Kidney epithelial cell (primary cell): ENCODE results near the gene SYT1. TPM values are rescaled to one million over a fixed set of nuclear protein-coding genes. Genes with fewer than 3 reads are reported as not detected.
"Not testable (repeated sequence)": the region's sequence is repeated elsewhere in the genome, so short reads cannot be mapped to it uniquely, and the experiment has no call there.

ENCODE experiments used
- DNase-seq: peaks from one replicate; pipeline ENCODE4 v3.0.0-alpha.2; 2010; ENCODE audit warnings: low read depth
- H3K27me3 ChIP-seq: 2 replicates; pipeline ENCODE4 v1.6.0; 2011; ENCODE audit warnings: low read length; ENCODE audit not compliant: control insufficient read depth, insufficient read depth
- H3K36me3 ChIP-seq: 2 replicates; pipeline ENCODE4 v1.5.1; 2011; ENCODE audit warnings: low read length; ENCODE audit not compliant: control insufficient read depth, insufficient read depth
- H3K4me3 ChIP-seq: 2 replicates; pipeline ENCODE4 v1.5.1; 2011; ENCODE audit warnings: low read depth, mild to moderate bottlenecking, control low read depth, low read length
- total RNA-seq: library from RNA; depleted of rRNA; stranded (reverse); fragments of >200 nt; gene quantifications from 2 replicates; pipeline ENCODE4 v1.2.3, GENCODE V29; 2015
- TF ChIP-seq, protein P1 (sequence below): IDR thresholded peaks from 2 replicates; pipeline ENCODE4 v1.5.1; 2011; ENCODE audit warnings: mild to moderate bottlenecking, moderate library complexity, low read length, control low read depth, inconsistent platforms; ENCODE audit not compliant: insufficient read depth, poor library complexity, severe bottlenecking

The SYT1 gene
- total RNA-seq, 1 donor from 2014 or later, result 7.4 TPM

DNA sequence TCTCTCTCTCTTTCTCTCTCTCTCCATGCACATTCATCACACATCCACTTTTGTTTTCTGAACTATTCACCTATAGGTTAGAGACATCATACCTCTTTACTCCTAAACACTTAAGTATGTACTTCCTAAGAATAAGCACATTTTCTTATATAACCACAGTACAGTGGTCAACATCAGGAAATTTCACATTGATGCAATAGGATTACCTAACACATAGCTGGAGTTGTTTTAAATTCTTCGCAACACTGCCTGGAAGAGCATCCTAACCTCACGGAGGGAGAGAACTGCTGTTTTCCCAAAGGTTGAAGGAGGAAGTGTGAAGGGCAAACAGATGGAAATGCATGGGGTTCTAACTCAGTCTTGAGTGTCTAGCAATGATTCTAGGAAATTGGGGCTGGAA lies 159.2 kb downstream of the SYT1 start:
- H3K36me3 ChIP-seq, result no peaks in the 10 kb centered on the region
- TF ChIP-seq, protein P1, sequence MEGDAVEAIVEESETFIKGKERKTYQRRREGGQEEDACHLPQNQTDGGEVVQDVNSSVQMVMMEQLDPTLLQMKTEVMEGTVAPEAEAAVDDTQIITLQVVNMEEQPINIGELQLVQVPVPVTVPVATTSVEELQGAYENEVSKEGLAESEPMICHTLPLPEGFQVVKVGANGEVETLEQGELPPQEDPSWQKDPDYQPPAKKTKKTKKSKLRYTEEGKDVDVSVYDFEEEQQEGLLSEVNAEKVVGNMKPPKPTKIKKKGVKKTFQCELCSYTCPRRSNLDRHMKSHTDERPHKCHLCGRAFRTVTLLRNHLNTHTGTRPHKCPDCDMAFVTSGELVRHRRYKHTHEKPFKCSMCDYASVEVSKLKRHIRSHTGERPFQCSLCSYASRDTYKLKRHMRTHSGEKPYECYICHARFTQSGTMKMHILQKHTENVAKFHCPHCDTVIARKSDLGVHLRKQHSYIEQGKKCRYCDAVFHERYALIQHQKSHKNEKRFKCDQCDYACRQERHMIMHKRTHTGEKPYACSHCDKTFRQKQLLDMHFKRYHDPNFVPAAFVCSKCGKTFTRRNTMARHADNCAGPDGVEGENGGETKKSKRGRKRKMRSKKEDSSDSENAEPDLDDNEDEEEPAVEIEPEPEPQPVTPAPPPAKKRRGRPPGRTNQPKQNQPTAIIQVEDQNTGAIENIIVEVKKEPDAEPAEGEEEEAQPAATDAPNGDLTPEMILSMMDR, result no peak

DNA sequence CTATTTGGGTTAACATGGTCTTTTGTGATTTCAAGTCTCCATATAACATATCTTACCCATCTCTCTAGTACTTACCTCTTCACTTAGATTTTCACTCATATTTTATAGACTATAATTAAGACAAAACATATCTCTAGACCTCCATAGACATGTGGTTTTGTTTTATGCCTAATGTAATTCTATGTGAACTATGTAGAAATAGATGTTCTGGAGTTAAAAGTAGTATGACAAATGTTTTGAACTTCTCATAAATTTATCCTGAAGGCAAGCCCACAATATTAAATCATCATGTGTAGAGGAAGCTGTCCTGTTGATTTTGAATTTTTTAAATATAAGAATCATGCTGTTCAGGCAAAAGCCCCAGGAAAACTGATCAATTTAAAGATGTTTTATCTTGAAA lies 169.2 kb downstream of the SYT1 start:
- Histone ChIP-seq H3K27me3 (no peaks in the 10 kb centered on the region), H3K4me3 (no peak overlapping the region), H3K36me3 (no peaks in the 10 kb centered on the region)
- TF ChIP-seq, protein P1, result no peak
- no peak for DNase-seq

More for the DNA sequence above, 159.2 kb downstream of the SYT1 start:
- no peaks in the 10 kb centered on the region for H3K27me3 ChIP-seq
- no peak for DNase-seq
- H3K4me3 ChIP-seq, result no peak overlapping the region

DNA sequence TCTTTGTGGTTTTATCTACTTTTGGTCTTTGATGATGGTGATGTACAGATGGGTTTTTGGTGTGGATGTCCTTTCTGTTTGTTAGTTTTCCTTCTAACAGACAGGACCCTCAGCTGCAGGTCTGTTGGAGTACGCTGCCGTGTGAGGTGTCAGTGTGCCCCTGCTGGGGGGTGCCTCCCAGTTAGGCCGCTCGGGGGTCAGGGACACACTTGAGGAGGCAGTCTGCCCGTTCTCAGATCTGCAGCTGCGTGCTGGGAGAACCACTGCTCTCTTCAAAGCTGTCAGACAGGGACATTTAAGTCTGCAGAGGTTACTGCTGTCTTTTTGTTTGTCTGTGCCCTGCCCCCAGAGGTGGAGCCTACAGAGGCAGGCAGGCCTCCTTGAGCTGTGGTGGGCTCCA lies 180.2 kb downstream of the SYT1 start:
- H3K36me3 ChIP-seq, DNase-seq, H3K27me3 ChIP-seq, H3K4me3 ChIP-seq: not testable (repeated sequence)

DNA sequence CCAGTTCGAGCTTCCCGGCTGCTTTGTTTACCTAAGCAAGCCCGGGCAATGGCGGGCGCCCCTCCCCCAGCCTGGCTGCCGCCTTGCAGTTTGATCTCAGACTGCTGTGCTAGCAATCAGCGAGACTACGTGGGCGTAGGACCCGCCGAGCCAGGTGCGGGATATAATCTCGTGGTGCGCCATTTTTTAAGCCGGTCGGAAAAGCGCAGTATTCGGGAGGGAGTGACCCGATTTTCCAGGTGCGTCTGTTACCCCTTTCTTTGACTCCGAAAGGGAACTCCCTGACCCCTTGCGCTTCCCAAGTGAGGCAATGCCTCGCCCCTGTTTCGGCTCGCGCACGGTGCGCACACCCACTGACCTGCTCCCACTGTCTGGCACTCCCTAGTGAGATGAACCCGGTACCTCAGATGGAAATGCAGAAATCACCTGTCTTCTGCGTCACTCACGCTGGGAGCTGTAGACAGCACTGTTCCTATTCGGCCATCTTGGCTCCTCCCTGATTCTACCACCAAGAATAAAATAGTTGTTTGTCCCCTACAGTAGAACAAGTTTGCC lies 180.7 kb downstream of the SYT1 start:
- H3K4me3 ChIP-seq, DNase-seq, H3K27me3 ChIP-seq, H3K36me3 ChIP-seq: not testable (repeated sequence)

DNA sequence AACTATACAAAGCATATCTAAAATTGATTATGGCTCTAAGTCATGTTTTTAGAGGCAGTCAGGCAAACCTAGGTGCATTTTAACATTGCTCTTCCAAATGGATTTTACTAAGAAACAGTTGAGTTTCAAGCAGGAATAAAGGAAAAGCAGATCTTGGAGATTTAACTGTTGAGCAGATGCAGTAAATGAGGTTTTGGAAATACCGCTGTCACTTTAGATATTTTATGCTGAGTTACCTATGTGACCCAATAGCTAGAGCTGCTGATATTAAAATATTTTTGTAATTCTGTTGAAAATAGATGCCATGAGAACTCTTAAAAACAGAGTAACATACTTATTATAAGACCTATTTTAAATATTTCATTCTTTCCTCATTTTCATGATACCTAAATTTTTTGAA lies 181.4 kb downstream of the SYT1 start:
- Histone ChIP-seq H3K27me3 (no peaks in the 10 kb centered on the region), H3K4me3 (no peak overlapping the region), H3K36me3 (no peaks in the 10 kb centered on the region)
- TF ChIP-seq, protein P1, result no peak
- DNase-seq, result no peak

DNA sequence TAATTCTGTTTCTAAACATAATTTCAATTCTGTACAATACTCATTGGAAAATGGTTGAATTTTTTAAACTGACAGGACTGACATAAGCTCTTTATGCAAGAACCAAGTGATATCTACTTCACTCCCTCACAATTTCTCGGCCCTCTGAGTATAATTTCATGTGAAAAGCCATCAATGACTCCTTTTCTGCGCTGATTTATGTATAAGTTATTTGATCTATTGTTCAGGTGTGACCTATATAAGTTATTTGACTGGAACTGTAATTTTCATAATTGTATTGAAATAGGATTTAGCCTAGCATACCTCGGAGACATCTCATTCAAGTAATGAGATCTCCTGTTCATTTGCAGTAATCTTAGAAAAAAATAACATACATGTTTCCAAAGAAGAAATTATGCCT lies 184.4 kb downstream of the SYT1 start:
- TF ChIP-seq, protein P1, result no peak
- no peak for DNase-seq
- no peak overlapping the region for H3K4me3 ChIP-seq
- no peaks in the 10 kb centered on the region for H3K27me3 ChIP-seq
- no peaks in the 10 kb centered on the region for H3K36me3 ChIP-seq

DNA sequence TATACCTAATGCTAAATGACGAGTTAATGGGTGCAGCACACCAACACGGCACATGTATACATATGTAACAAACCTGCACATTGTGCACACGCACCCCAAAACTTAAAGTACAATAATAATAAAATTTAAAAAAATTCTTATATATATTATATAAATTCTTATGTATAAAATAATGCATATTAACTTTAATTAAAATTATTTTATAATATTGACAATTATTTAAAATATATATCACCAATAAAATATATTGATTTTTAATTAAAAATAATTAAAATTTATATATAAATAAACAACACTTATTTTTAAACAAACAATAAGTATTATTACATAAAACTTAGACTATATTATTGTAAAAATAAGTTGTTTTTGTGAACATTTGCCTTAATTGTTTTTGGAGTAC lies 188.8 kb downstream of the SYT1 start:
- Histone ChIP-seq H3K27me3 (no peaks in the 10 kb centered on the region), H3K36me3 (no peaks in the 10 kb centered on the region), H3K4me3 (no peak overlapping the region)
- no peak for DNase-seq
- TF ChIP-seq, protein P1, result no peak
